ENCODE measurements around the gene RTRAF. TPM values are rescaled to one million over a fixed set of nuclear protein-coding genes. Genes with fewer than 3 reads are reported as not detected.

The RTRAF gene
- total and polyA plus RNA-seq, 2 experiments from 2014 or later: 150 to 729 TPM

GRCh38 chr14:52044791-52045522 is 55.6 kb downstream of the RTRAF start:
- H3K27me3 Mint-ChIP-seq (ENCODE audit: insufficient read depth, low read depth, poor library complexity): peaks cover 1% of the 10 kb centered on the region
- H3K27me3 ChIP-seq (ENCODE audit: insufficient read depth): no peaks in the 10 kb centered on the region
- no peaks in the 10 kb centered on the region for H3K9me2 ChIP-seq (ENCODE audit: insufficient read depth)
- H2AFZ ChIP-seq: no peak overlapping the region
- DNase-seq (ENCODE audit: low spot score) (no peak), ATAC-seq (no peak)
- no peak overlapping the region for H3K4me3 Mint-ChIP-seq
- no peaks in the 10 kb centered on the region; the same call in 2 of the 3 replicates for H3K9me3 Mint-ChIP-seq
- no peaks in the 10 kb centered on the region for H3K36me3 Mint-ChIP-seq (ENCODE audit: low read depth)
- peaks cover 16% of the 10 kb centered on the region for H3K4me1 Mint-ChIP-seq
- no peaks in the 10 kb centered on the region for H3F3A ChIP-seq (replicated peaks; ENCODE audit: low read depth)
- no peak overlapping the region for H3K4me3 ChIP-seq
- H3K27ac ChIP-seq (ENCODE audit: low read depth): no peak overlapping the region
- TF ChIP-seq CTCF (conservative IDR thresholded peaks at IDR 0.05; ENCODE audit: low read depth in 2 of 2) (no peak), JUNB (IDR thresholded peaks at IDR 0.05; ENCODE audit: unreplicated experiment) (no peak), STAT1 (IDR thresholded peaks at IDR 0.05; ENCODE audit: unreplicated experiment) (no peak), CREB1 (CRISPR knock-in tag; IDR thresholded peaks at IDR 0.05; ENCODE audit: low read depth) (no peak), ETS1 (IDR thresholded peaks at IDR 0.05) (no peak), ZNF331 (CRISPR knock-in tag; IDR thresholded peaks at IDR 0.05; ENCODE audit: low read depth) (no peak), EZH2phosphoT487 (IDR thresholded peaks at IDR 0.05; ENCODE audit: unreplicated experiment) (no peak)
- no peaks in the 10 kb centered on the region for H3K36me3 ChIP-seq (ENCODE audit: insufficient read depth)
- no peak overlapping the region for H3K4me2 ChIP-seq
- no peaks in the 10 kb centered on the region for H3K4me1 ChIP-seq (ENCODE audit: insufficient read depth)
- H3K27ac Mint-ChIP-seq: no peak overlapping the region
- no peaks in the 10 kb centered on the region for H3K79me2 ChIP-seq (replicated peaks; ENCODE audit: insufficient read depth)
- H4K20me1 ChIP-seq (replicated peaks; ENCODE audit: insufficient read depth): no peaks in the 10 kb centered on the region

- peaks cover 4% of the 10 kb centered on the region for H3K27me3 Mint-ChIP-seq (ENCODE audit: insufficient read depth, low read depth, poor library complexity)
- H3K4me1 Mint-ChIP-seq: peaks cover 19% of the 10 kb centered on the region
- Histone ChIP-seq H3K4me2 (no peak overlapping the region), H3K27me3 (ENCODE audit: insufficient read depth) (no peaks in the 10 kb centered on the region), H3K79me2 (replicated peaks; ENCODE audit: insufficient read depth) (no peaks in the 10 kb centered on the region), H3F3A (replicated peaks; ENCODE audit: low read depth) (no peaks in the 10 kb centered on the region), H3K4me3 (no peak overlapping the region), H3K9me2 (ENCODE audit: insufficient read depth) (no peaks in the 10 kb centered on the region), H4K20me1 (replicated peaks; ENCODE audit: insufficient read depth) (no peaks in the 10 kb centered on the region), H2AFZ (no peak overlapping the region), H3K27ac (ENCODE audit: low read depth) (no peak overlapping the region), H3K4me1 (ENCODE audit: insufficient read depth) (no peaks in the 10 kb centered on the region), H3K36me3 (ENCODE audit: insufficient read depth) (no peaks in the 10 kb centered on the region)
- no peak for TF ChIP-seq EZH2phosphoT487 (IDR thresholded peaks at IDR 0.05; ENCODE audit: unreplicated experiment)
- TF ChIP-seq ETS1 (IDR thresholded peaks at IDR 0.05): no peak
- TF ChIP-seq ZNF114 (CRISPR knock-in tag; IDR thresholded peaks at IDR 0.05): no peak
- TF ChIP-seq JUNB (IDR thresholded peaks at IDR 0.05; ENCODE audit: unreplicated experiment): no peak
- TF ChIP-seq CTCF (conservative IDR thresholded peaks at IDR 0.05; ENCODE audit: low read depth in 2 of 2): no peak
- no peak for TF ChIP-seq NANOG (IDR thresholded peaks at IDR 0.05; ENCODE audit: borderline replicate concordance)
- no peak for TF ChIP-seq CREB1 (CRISPR knock-in tag; IDR thresholded peaks at IDR 0.05; ENCODE audit: low read depth)
- no peak for TF ChIP-seq ZNF331 (CRISPR knock-in tag; IDR thresholded peaks at IDR 0.05; ENCODE audit: low read depth)
- no peak for ATAC-seq
- no peak overlapping the region for H3K27ac Mint-ChIP-seq
- H3K36me3 Mint-ChIP-seq (ENCODE audit: low read depth): no peaks in the 10 kb centered on the region
- no peak overlapping the region for H3K4me3 Mint-ChIP-seq
- H3K9me3 Mint-ChIP-seq: no peaks in the 10 kb centered on the region; the same call in 2 of the 3 replicates
- no peak for DNase-seq (ENCODE audit: low spot score)
Measured at GRCh38 chr14:52046376-52046917, 57.1 kb downstream of the RTRAF start.
